ENCODE data around the gene RNASE11. TPM values are rescaled to one million over a fixed set of nuclear protein-coding genes. Genes with fewer than 3 reads are reported as not detected.
"Not testable (repeated sequence)": the region's sequence is repeated elsewhere in the genome, so short reads cannot be mapped to it uniquely, and the experiment has no call there.

Gene RNASE11
- total RNA-seq, 1 experiment from 2014 or later: not detected

DNA sequence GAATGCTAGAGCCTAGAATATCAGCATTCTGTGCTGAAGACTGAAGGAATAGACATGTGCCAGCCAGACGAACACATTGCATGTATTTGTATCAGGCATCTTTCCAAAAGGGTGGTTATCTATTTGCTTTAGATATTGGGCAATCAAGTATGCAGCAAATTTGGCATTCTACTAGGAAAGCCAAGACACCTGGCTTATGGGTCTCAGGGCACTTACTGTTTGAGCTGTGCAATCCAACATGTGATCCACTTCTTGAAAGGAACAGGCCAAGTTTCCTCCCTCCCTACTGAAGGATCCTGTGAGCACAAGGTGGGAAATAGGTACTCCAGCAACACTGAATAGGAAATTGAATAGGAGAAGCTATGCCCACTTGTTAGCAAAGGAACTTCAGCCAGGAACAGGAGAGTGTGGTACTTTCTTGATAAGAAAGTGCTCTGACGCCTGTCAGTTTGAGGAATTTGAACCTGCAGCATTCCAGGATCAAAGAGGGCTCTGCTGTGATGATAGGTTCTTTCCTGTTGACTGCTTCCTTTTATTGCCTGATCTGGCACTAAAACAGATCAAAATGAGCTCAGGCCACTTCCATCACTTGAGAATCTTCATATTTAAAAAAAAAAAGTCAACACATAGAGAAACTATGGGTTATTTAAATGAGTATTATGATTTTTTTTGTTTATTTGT, 33.1 kb upstream of the RNASE11 start:
- Histone ChIP-seq H3K4me3 (ENCODE audit: low read depth, low read length, poor library complexity, severe bottlenecking) (no peak overlapping the region), H3K27me3 (replicated peaks; ENCODE audit: insufficient read depth, low read depth, low read length, poor library complexity) (no peaks in the 10 kb centered on the region), H3K36me3 (ENCODE audit: insufficient read depth, low read length, poor library complexity, severe bottlenecking) (no peaks in the 10 kb centered on the region), H3K4me1 (ENCODE audit: insufficient read depth, low read length, poor library complexity, severe bottlenecking) (no peaks in the 10 kb centered on the region), H3K27ac (ENCODE audit: low read depth, low read length, poor library complexity, severe bottlenecking) (no peak overlapping the region), H3K9me3 (ENCODE audit: low read depth, low read length, poor library complexity, severe bottlenecking) (no peaks in the 10 kb centered on the region)
- intact Hi-C loops (cut with micrococcal nuclease; ENCODE audit: unreplicated experiment): no loop called here
- ChIA-PET CTCF (interaction anchor here (0.6 kb wide), 1 partner anchor 69 kb away, joined by 3 read pairs; no protein-coding TSS in a partner anchor), POLR2A (ENCODE audit: low non-redundant PET) (interaction anchor here (0.6 kb wide), 1 partner anchor 30 kb away, joined by 4 read pairs; no protein-coding TSS in a partner anchor)
- no peak for DNase-seq (ENCODE audit: low spot score)
- BruUV-seq (replicated peaks): no TSS peak
- TF ChIP-seq EZH2 (IDR thresholded peaks at IDR 0.05; ENCODE audit: borderline replicate concordance, low read depth, low read length, poor library complexity, severe bottlenecking): no peak
- TF ChIP-seq, protein P1, sequence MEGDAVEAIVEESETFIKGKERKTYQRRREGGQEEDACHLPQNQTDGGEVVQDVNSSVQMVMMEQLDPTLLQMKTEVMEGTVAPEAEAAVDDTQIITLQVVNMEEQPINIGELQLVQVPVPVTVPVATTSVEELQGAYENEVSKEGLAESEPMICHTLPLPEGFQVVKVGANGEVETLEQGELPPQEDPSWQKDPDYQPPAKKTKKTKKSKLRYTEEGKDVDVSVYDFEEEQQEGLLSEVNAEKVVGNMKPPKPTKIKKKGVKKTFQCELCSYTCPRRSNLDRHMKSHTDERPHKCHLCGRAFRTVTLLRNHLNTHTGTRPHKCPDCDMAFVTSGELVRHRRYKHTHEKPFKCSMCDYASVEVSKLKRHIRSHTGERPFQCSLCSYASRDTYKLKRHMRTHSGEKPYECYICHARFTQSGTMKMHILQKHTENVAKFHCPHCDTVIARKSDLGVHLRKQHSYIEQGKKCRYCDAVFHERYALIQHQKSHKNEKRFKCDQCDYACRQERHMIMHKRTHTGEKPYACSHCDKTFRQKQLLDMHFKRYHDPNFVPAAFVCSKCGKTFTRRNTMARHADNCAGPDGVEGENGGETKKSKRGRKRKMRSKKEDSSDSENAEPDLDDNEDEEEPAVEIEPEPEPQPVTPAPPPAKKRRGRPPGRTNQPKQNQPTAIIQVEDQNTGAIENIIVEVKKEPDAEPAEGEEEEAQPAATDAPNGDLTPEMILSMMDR (conservative IDR thresholded peaks at IDR 0.05; ENCODE audit: low read depth, low read length): no peak

DNA sequence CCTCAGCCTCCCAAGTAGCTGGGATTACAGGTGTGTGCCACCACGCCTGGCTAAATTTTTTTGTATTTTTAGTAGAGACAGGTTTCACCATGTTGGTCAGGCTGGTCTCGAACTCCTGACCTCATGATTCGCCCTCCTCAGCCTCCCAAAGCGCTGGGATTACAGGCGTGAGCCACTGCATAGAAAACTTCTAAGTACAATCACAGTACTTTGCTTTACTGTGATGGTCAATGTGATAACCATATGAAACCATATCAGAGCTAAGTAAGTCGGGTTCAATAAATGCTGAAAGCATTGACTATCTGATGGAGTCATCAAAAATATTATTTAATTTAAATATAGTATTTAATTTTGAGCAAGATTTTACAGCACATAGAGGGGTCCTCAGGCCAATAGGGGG, 31.9 kb upstream of the RNASE11 start:
- H3K36me3 ChIP-seq (ENCODE audit: insufficient read depth, low read length, poor library complexity, severe bottlenecking); H3K9me3 ChIP-seq (ENCODE audit: low read depth, low read length, poor library complexity, severe bottlenecking); H3K27me3 ChIP-seq (replicated peaks; ENCODE audit: insufficient read depth, low read depth, low read length, poor library complexity); intact Hi-C loops (cut with micrococcal nuclease; ENCODE audit: unreplicated experiment); H3K27ac ChIP-seq (ENCODE audit: low read depth, low read length, poor library complexity, severe bottlenecking); DNase-seq (ENCODE audit: low spot score); CTCF ChIA-PET; POLR2A ChIA-PET (ENCODE audit: low non-redundant PET); BruUV-seq (replicated peaks); H3K4me1 ChIP-seq (ENCODE audit: insufficient read depth, low read length, poor library complexity, severe bottlenecking); H3K4me3 ChIP-seq (ENCODE audit: low read depth, low read length, poor library complexity, severe bottlenecking): not testable (repeated sequence)

DNA sequence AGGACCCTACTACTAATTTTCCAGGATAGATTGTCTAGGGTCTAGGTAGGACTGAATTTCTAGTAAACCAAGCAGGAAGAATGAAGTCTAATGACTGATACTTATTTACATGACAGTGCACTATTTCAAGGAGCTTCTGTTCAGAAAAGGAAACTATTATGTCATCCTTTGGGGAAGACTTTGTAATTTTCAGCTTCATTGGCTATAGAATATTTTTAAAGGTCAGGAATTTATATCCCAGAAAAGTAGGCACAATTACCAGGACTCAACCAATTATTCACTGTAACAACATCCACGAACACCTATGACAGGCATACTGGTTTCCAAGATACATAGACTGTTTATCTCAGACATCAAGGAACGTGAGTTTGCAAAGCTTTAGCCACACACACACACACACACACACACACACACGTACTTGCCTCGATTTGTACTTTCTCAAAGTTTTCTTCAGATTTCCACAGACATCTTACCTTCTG, 30.5 kb upstream of the RNASE11 start:
- Histone ChIP-seq H3K36me3 (ENCODE audit: insufficient read depth, low read length, poor library complexity, severe bottlenecking) (no peaks in the 10 kb centered on the region), H3K4me3 (ENCODE audit: low read depth, low read length, poor library complexity, severe bottlenecking) (no peak overlapping the region), H3K27ac (ENCODE audit: low read depth, low read length, poor library complexity, severe bottlenecking) (no peak overlapping the region), H3K9me3 (ENCODE audit: low read depth, low read length, poor library complexity, severe bottlenecking) (no peaks in the 10 kb centered on the region), H3K27me3 (replicated peaks; ENCODE audit: insufficient read depth, low read depth, low read length, poor library complexity) (no peaks in the 10 kb centered on the region), H3K4me1 (ENCODE audit: insufficient read depth, low read length, poor library complexity, severe bottlenecking) (no peaks in the 10 kb centered on the region)
- intact Hi-C loops (cut with micrococcal nuclease; ENCODE audit: unreplicated experiment): no loop called here
- no peak for DNase-seq (ENCODE audit: low spot score)
- ChIA-PET POLR2A (ENCODE audit: low non-redundant PET) (no interaction called here), CTCF (no interaction called here)
- TF ChIP-seq EZH2 (IDR thresholded peaks at IDR 0.05; ENCODE audit: borderline replicate concordance, low read depth, low read length, poor library complexity, severe bottlenecking): no peak
- TF ChIP-seq, protein P1 (conservative IDR thresholded peaks at IDR 0.05; ENCODE audit: low read depth, low read length): no peak
- no TSS peak for BruUV-seq (replicated peaks)

Data from A673 (cell line).